Measurements from ENCODE around the gene CLEC4F. TPM values are rescaled to one million over a fixed set of nuclear protein-coding genes. Genes with fewer than 3 reads are reported as not detected.

Gene CLEC4F
- total and polyA plus RNA-seq, 2 donors (not counting 3 experiments of a cell fraction or from before 2014, with no cell fraction given): not detected

GRCh38 chr2:70759446-70759845 lies 61.0 kb downstream of the CLEC4F start:
- Histone ChIP-seq H2AFZ (ENCODE audit: low read depth, low read length) (no peak overlapping the region), H3K4me2 (ENCODE audit: insufficient read depth, low read length) (no peak overlapping the region), H3K27me3 (ENCODE audit: control insufficient read depth in 2 of 2, insufficient read depth in 2 of 2, low read length in 2 of 2) (peaks cover 8 to 13% of the 10 kb centered on the region in 2 experiments), H3K27ac (ENCODE audit: insufficient read depth, low read depth, low read length) (no peak overlapping the region), H3K9me3 (replicated peaks; ENCODE audit: control insufficient read depth, insufficient read depth, low read length) (no peaks in the 10 kb centered on the region), H3K9ac (replicated peaks; ENCODE audit: extremely low read depth, insufficient read depth, low read length) (no peak overlapping the region), H3K4me3 (replicated peaks in 1 of 3; ENCODE audit: insufficient read depth in 1 of 3, low read depth in 1 of 3, low read length in 3 of 3) (no peak overlapping the region), H3K9me1 (replicated peaks; ENCODE audit: control insufficient read depth, extremely low read depth, insufficient read depth, low read length) (no peaks in the 10 kb centered on the region), H3K79me2 (ENCODE audit: control insufficient read depth, insufficient read depth, low read length) (no peaks in the 10 kb centered on the region), H3K36me3 (ENCODE audit: control insufficient read depth in 2 of 2, extremely low read depth in 1 of 2, insufficient read depth in 2 of 2, low read length in 2 of 2) (no peaks in the 10 kb centered on the region), H3K4me1 (ENCODE audit: control insufficient read depth, extremely low read depth, insufficient read depth, low read length) (no peaks in the 10 kb centered on the region), H4K20me1 (replicated peaks; ENCODE audit: control insufficient read depth, extremely low read depth, insufficient read depth, low read length) (no peaks in the 10 kb centered on the region)
- intact Hi-C loops (cut with micrococcal nuclease): no loop called here
- DNase-seq (ENCODE audit: low read depth, low spot score): no peak
- BruUV-seq (replicated peaks): no TSS peak
- TF ChIP-seq CTCF (IDR thresholded peaks at IDR 0.05; ENCODE audit: extremely low read depth in 1 of 2, insufficient read depth in 1 of 2, low read depth in 1 of 2, low read length in 2 of 2) (no peak), MAX (IDR thresholded peaks at IDR 0.05; ENCODE audit: insufficient read depth, insufficient read length) (no peak), EZH2 (IDR thresholded peaks at IDR 0.05; ENCODE audit: borderline replicate concordance, low read depth, low read length, severe bottlenecking) (no peak), POLR2A (IDR thresholded peaks at IDR 0.05; ENCODE audit: low read depth, low read length) (no peak), JUN (IDR thresholded peaks at IDR 0.05; ENCODE audit: borderline replicate concordance, insufficient read depth, insufficient read length, low read depth) (no peak), FOS (IDR thresholded peaks at IDR 0.05; ENCODE audit: borderline replicate concordance, insufficient read depth, low read length) (no peak), GATA2 (IDR thresholded peaks at IDR 0.05; ENCODE audit: insufficient read depth, insufficient read length, low read depth, low read length) (no peak), MYC (IDR thresholded peaks at IDR 0.05; ENCODE audit: low read depth, low read length) (no peak), POLR2AphosphoS5 (IDR thresholded peaks at IDR 0.05; ENCODE audit: insufficient read depth, low read depth, low read length) (no peak)
- no peak for FAIRE-seq
- POLR2A ChIA-PET: no interaction called here
- dilution Hi-C loops (cut with MboI; ENCODE audit: extremely low pct_ligation_motif_present, low sequenced_read_pairs): no loop called here
- CTCF ChIA-PET: interaction anchor here (0.9 to 1.0 kb wide), 2 partner anchors 8 to 22 kb away, joined by 3 to 4 read pairs; partner anchors contain the start of gene ADD2

Small RNA genes lying within 50 kb of the gene (small RNA-seq; reads per million reads assigned to genes)
- gene HMGN2P21 (ENCODE audit: insufficient read depth, insufficient read length, low read depth, low replicate concordance): not detected

Other genes with a start within 250 kb of the CLEC4F start
- not detected in 2 replicates for gene ADD2, start 52.4 kb downstream of the CLEC4F start, total RNA-seq
- 0.06 and 0.17 TPM in 2 replicates for gene ADD2, start 52.4 kb downstream of the CLEC4F start, polyA plus RNA-seq
- gene FIGLA, start 30.0 kb downstream of the CLEC4F start, total RNA-seq: not detected in 2 replicates
- not detected in 2 replicates for gene FIGLA, start 30.0 kb downstream of the CLEC4F start, polyA plus RNA-seq
- not detected in 2 replicates for gene CD207, start 15.2 kb upstream of the CLEC4F start, total RNA-seq
- gene CD207, start 15.2 kb upstream of the CLEC4F start, polyA plus RNA-seq: not detected in 2 replicates
- gene VAX2, start 80.0 kb upstream of the CLEC4F start, total RNA-seq: 0.28 TPM in 1 of 2 replicates, not detected in the other
- 0.57 and 0.89 TPM in 2 replicates for gene VAX2, start 80.0 kb upstream of the CLEC4F start, polyA plus RNA-seq
- gene ATP6V1B1, start 115.3 kb upstream of the CLEC4F start, total RNA-seq: 0.60 and 0.77 TPM in 2 replicates
- gene ATP6V1B1, start 115.3 kb upstream of the CLEC4F start, polyA plus RNA-seq: 0.35 TPM in 1 of 2 replicates, not detected in the other
- gene ANKRD53, start 158.0 kb upstream of the CLEC4F start, total RNA-seq: 1.3 and 2.2 TPM in 2 replicates
- gene ANKRD53, start 158.0 kb upstream of the CLEC4F start, polyA plus RNA-seq: 1.4 and 1.7 TPM in 2 replicates
- gene TEX261, start 174.3 kb upstream of the CLEC4F start, total RNA-seq: 63.3 and 71.2 TPM in 2 replicates
- gene TEX261, start 174.3 kb upstream of the CLEC4F start, polyA plus RNA-seq: 98.0 and 98.1 TPM in 2 replicates
- 125 and 130 TPM in 2 replicates for gene NAGK, start 248.0 kb upstream of the CLEC4F start, total RNA-seq
- 184 and 192 TPM in 2 replicates for gene NAGK, start 248.0 kb upstream of the CLEC4F start, polyA plus RNA-seq